SK-N-SH treated with all-trans-retinoic acid at 6 μM for 48 hours (cell line): ENCODE results near the gene CCSER1.

Experiments
- ATAC-seq: fragments of 200-7000 bp; cut with Tn5 transposase; 3 replicates; pipeline ENCODE4 v1.9.1; 2020; ENCODE audit warnings: mild to moderate bottlenecking, moderate library complexity
- ARNTL ChIP-seq: fragments of 450-650 bp; formaldehyde crosslinking; IDR thresholded peaks from 2 replicates; pipeline ENCODE4 v1.5.0; 2020; ENCODE audit warnings: low read depth, mild to moderate bottlenecking, moderate library complexity, borderline replicate concordance
- BACH2 ChIP-seq: fragments of 250-450 bp; sonication (Bioruptor Pico); IDR thresholded peaks from 2 replicates; pipeline ENCODE4 v1.9.0; 2021; ENCODE audit warnings: mild to moderate bottlenecking, borderline replicate concordance
- CREB5 ChIP-seq: fragments of 250-450 bp; sonication (Bioruptor Pico); IDR thresholded peaks from 2 replicates; pipeline ENCODE4 v1.5.1; 2020; ENCODE audit warnings: low read depth, mild to moderate bottlenecking, moderate library complexity
- CSDC2 ChIP-seq: fragments of 250-450 bp; sonication (Bioruptor Pico); IDR thresholded peaks from 2 replicates; pipeline ENCODE4 v1.5.0; 2020; ENCODE audit warnings: mild to moderate bottlenecking, moderate library complexity
- ESRRG ChIP-seq: fragments of 250-450 bp; sonication (Bioruptor Pico); IDR thresholded peaks from 2 replicates; pipeline ENCODE4 v1.6.1; 2021; ENCODE audit warnings: mild to moderate bottlenecking
- GLIS3 ChIP-seq: fragments of 250-450 bp; sonication (Bioruptor Pico); IDR thresholded peaks from 2 replicates; pipeline ENCODE4 v1.5.0; 2020; ENCODE audit warnings: mild to moderate bottlenecking, moderate library complexity
- OSR1 ChIP-seq: fragments of 250-450 bp; sonication (Bioruptor Pico); IDR thresholded peaks from 2 replicates; pipeline ENCODE4 v1.8.0; 2022; ENCODE audit warnings: moderate library complexity, mild to moderate bottlenecking, inconsistent platforms
- PPARA ChIP-seq: fragments of 250-450 bp; sonication (Bioruptor Pico); IDR thresholded peaks from 2 replicates; pipeline ENCODE4 v1.5.0; 2020; ENCODE audit warnings: mild to moderate bottlenecking, borderline replicate concordance
- RARB ChIP-seq: fragments of 250-450 bp; sonication (Bioruptor Pico); IDR thresholded peaks from 2 replicates; pipeline ENCODE4 v1.8.0; 2021; ENCODE audit warnings: mild to moderate bottlenecking, moderate library complexity
- SNAI2 ChIP-seq: fragments of 250-450 bp; sonication (Bioruptor Pico); IDR thresholded peaks from 2 replicates; pipeline ENCODE4 v1.5.0; 2020; ENCODE audit warnings: mild to moderate bottlenecking, moderate library complexity
- TCF4 ChIP-seq: fragments of 250-450 bp; sonication (Bioruptor Pico); IDR thresholded peaks from 2 replicates; pipeline ENCODE4 v1.8.0; 2021; ENCODE audit warnings: mild to moderate bottlenecking, moderate library complexity, borderline replicate concordance
- TOX ChIP-seq: fragments of 250-450 bp; sonication (Bioruptor Pico); IDR thresholded peaks from 2 replicates; pipeline ENCODE4 v1.8.0; 2021; ENCODE audit warnings: mild to moderate bottlenecking, moderate library complexity, borderline replicate concordance
- TSHZ2 ChIP-seq: fragments of 250-450 bp; sonication (Bioruptor Pico); IDR thresholded peaks from 2 replicates; pipeline ENCODE4 v1.5.0; 2020; ENCODE audit warnings: mild to moderate bottlenecking, moderate library complexity
- ZC3H10 ChIP-seq: fragments of 250-450 bp; sonication (Bioruptor Pico); IDR thresholded peaks from 2 replicates; pipeline ENCODE4 v1.5.1; 2021; ENCODE audit warnings: mild to moderate bottlenecking, moderate library complexity
- ZFP3 ChIP-seq: fragments of 250-450 bp; sonication (Bioruptor Pico); IDR thresholded peaks from 2 replicates; pipeline ENCODE4 v1.5.0; 2020; ENCODE audit warnings: mild to moderate bottlenecking, moderate library complexity
- ZFP30 ChIP-seq: fragments of 450-650 bp; formaldehyde crosslinking; IDR thresholded peaks from 2 replicates; pipeline ENCODE4 v1.5.0; 2022; ENCODE audit warnings: mild to moderate bottlenecking, moderate library complexity
- ZNF565 ChIP-seq: fragments of 450-650 bp; formaldehyde crosslinking; conservative IDR thresholded peaks from 2 replicates; pipeline ENCODE4 v1.5.0; 2020; ENCODE audit warnings: low read depth, mild to moderate bottlenecking, moderate library complexity
- ZNF70 ChIP-seq: fragments of 450-650 bp; formaldehyde crosslinking; IDR thresholded peaks from 2 replicates; pipeline ENCODE4 v1.5.0; 2020; ENCODE audit warnings: mild to moderate bottlenecking, moderate library complexity
- ZNF8 ChIP-seq: fragments of 450-650 bp; formaldehyde crosslinking; IDR thresholded peaks from 2 replicates; pipeline ENCODE4 v1.5.0; 2020; ENCODE audit warnings: mild to moderate bottlenecking, moderate library complexity
- TF ChIP-seq, protein P1 (sequence below): fragments of 250-450 bp; sonication (Bioruptor Pico); IDR thresholded peaks from 2 replicates; pipeline ENCODE4 v1.5.1; 2021; ENCODE audit warnings: mild to moderate bottlenecking, moderate library complexity
- TF ChIP-seq, protein P2 (sequence below): fragments of 250-450 bp; sonication (Bioruptor Pico); IDR thresholded peaks from 2 replicates; pipeline ENCODE4 v1.8.0; 2020; ENCODE audit warnings: mild to moderate bottlenecking, moderate library complexity, borderline replicate concordance
- TF ChIP-seq, protein P3 (sequence below): fragments of 250-450 bp; sonication (Bioruptor Pico); IDR thresholded peaks from 2 replicates; pipeline ENCODE4 v1.8.0; 2021; ENCODE audit warnings: low read depth, mild to moderate bottlenecking, moderate library complexity, borderline replicate concordance

CCSER1 gene

DNA sequence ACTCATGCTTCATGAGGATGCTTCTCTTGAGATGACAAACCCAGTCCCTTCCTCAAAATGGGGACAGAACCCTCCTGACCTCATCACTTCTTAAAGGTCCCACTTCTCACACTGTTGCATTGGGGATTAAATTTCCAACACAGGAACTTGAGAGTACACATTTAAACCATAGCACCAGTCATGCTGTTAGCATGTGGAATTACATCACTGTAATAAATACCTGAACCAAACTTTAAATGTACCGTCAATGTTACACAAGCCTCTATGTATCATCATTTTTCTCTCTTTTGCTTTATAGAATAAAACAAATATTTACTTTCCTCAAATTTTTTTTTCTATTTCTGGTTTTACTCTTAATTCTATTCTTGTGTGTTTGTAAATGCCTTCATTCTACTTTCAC lies 448.2 kb downstream of the CCSER1 start (continued):
- TF ChIP-seq ZNF70 (CRISPR knock-in tag): no peak

- no peak for ATAC-seq
- TF ChIP-seq, protein P1, sequence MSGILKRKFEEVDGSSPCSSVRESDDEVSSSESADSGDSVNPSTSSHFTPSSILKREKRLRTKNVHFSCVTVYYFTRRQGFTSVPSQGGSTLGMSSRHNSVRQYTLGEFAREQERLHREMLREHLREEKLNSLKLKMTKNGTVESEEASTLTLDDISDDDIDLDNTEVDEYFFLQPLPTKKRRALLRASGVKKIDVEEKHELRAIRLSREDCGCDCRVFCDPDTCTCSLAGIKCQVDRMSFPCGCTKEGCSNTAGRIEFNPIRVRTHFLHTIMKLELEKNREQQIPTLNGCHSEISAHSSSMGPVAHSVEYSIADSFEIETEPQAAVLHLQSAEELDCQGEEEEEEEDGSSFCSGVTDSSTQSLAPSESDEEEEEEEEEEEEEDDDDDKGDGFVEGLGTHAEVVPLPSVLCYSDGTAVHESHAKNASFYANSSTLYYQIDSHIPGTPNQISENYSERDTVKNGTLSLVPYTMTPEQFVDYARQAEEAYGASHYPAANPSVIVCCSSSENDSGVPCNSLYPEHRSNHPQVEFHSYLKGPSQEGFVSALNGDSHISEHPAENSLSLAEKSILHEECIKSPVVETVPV (CRISPR knock-in tag): no peak
- no peak for TF ChIP-seq OSR1
- TF ChIP-seq GLIS3 (CRISPR knock-in tag): no peak
- TF ChIP-seq, protein P2, sequence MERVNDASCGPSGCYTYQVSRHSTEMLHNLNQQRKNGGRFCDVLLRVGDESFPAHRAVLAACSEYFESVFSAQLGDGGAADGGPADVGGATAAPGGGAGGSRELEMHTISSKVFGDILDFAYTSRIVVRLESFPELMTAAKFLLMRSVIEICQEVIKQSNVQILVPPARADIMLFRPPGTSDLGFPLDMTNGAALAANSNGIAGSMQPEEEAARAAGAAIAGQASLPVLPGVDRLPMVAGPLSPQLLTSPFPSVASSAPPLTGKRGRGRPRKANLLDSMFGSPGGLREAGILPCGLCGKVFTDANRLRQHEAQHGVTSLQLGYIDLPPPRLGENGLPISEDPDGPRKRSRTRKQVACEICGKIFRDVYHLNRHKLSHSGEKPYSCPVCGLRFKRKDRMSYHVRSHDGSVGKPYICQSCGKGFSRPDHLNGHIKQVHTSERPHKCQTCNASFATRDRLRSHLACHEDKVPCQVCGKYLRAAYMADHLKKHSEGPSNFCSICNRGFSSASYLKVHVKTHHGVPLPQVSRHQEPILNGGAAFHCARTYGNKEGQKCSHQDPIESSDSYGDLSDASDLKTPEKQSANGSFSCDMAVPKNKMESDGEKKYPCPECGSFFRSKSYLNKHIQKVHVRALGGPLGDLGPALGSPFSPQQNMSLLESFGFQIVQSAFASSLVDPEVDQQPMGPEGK (CRISPR knock-in tag): no peak
- TF ChIP-seq ZNF565 (CRISPR knock-in tag): no peak
These were observed 453.1 kb downstream of the CCSER1 start for GRCh38 chr4:90580326-90580725.

DNA sequence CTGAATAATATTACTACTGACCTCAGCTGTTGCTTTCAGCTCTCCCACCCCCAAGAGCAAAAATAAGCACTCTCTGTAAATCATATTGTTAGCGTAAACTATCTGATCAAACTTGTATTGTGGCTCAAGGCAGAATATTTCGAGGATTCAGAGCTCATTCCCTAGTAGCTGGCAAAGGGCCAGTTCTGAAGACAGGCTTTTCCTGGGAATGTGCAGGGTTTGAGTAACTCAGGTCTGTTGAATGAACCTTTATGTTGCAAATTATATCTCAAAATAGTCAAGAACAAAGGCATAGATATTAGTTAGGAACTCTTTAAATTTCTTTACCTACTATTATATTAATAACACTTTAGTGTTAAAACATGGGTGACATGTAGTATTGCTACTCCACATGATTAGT lies 454.9 kb downstream of the CCSER1 start:
- no peak for ATAC-seq
- TF ChIP-seq ZNF8: no peak
- TF ChIP-seq ESRRG (CRISPR knock-in tag): no peak
- no peak for TF ChIP-seq ZFP3
- no peak for TF ChIP-seq TOX
- no peak for TF ChIP-seq BACH2 (CRISPR knock-in tag)
- no peak for TF ChIP-seq SNAI2

DNA sequence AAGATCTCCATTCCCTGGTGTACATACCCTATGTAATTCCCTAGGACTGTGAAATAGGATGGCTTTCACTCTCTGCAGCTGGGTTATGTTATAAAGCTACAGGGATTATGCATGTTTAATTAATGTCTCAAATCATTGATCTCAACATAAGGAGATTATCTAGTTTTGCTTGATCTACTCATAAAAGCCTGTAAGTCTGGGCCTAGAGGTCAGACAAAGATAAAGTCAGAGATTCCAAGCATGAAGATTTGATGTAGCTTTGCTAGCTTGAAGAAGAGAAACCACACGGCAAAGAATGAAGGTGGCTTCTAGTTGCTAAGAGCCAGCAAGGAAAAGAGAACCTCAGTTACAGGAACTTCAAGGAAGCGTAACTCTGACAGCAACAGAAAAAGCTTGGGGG lies 456.9 kb downstream of the CCSER1 start:
- no peak for TF ChIP-seq OSR1
- TF ChIP-seq, protein P2 (CRISPR knock-in tag): no peak
- no peak for TF ChIP-seq ZFP30 (CRISPR knock-in tag)
- no peak for TF ChIP-seq SNAI2
- no peak for TF ChIP-seq CREB5 (CRISPR knock-in tag)
- TF ChIP-seq TOX: no peak
- TF ChIP-seq TCF4 (CRISPR knock-in tag): no peak
- no peak for TF ChIP-seq RARB (CRISPR knock-in tag)
- TF ChIP-seq GLIS3 (CRISPR knock-in tag): no peak
- TF ChIP-seq TSHZ2 (CRISPR knock-in tag): no peak
- no peak for TF ChIP-seq ZC3H10 (CRISPR knock-in tag)
- TF ChIP-seq, protein P3, sequence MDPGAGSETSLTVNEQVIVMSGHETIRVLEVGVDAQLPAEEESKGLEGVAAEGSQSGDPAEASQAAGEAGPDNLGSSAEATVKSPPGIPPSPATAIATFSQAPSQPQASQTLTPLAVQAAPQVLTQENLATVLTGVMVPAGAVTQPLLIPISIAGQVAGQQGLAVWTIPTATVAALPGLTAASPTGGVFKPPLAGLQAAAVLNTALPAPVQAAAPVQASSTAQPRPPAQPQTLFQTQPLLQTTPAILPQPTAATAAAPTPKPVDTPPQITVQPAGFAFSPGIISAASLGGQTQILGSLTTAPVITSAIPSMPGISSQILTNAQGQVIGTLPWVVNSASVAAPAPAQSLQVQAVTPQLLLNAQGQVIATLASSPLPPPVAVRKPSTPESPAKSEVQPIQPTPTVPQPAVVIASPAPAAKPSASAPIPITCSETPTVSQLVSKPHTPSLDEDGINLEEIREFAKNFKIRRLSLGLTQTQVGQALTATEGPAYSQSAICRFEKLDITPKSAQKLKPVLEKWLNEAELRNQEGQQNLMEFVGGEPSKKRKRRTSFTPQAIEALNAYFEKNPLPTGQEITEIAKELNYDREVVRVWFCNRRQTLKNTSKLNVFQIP: no peak
- TF ChIP-seq ARNTL (CRISPR knock-in tag): no peak
- no peak for TF ChIP-seq PPARA (CRISPR knock-in tag)
- TF ChIP-seq CSDC2 (CRISPR knock-in tag): no peak
- TF ChIP-seq ZNF8: no peak
- TF ChIP-seq ZNF70 (CRISPR knock-in tag): no peak
- TF ChIP-seq, protein P1 (CRISPR knock-in tag): no peak
- no peak for ATAC-seq
